ENCODE measurements around the gene GPR18. TPM values are rescaled to one million over a fixed set of nuclear protein-coding genes. Genes with fewer than 3 reads are reported as not detected.
A peak's percentile ranks its signal among the peaks of the same experiment; 100 is the strongest.

Gene GPR18
- total RNA-seq, 1 experiment from 2014 or later = not detected

DNA sequence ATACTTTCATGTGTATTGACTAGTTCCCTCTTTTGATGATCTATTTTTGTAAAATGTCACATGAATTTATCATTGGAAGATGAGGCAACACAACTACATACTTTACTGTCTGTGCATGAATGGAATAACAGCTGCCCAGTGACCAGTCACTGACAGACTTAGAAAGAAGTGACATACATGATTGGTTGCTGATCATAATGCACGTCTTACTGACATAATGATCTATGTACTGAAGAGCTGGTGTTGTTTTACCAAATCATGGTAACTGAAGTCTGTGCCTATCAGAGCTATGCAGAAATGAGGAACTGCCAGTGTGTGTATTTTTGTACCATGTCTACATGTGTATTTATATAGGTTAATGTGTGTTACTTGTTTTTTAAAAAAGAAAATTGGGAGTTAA lies 26.5 kb downstream of the GPR18 start:
- Histone ChIP-seq H2AK5ac (ENCODE audit: insufficient read length, low read length) (no peak overlapping the region), H2BK20ac (ENCODE audit: low read depth, low read length, poor library complexity, severe bottlenecking) (no peak overlapping the region), H4K5ac (ENCODE audit: insufficient read length, low read depth, low read length) (no peak overlapping the region), H3K4me2 (ENCODE audit: insufficient read depth, insufficient read length, low read length) (no peak overlapping the region), H3K79me1 (ENCODE audit: insufficient read depth, low read depth, low read length, poor library complexity, severe bottlenecking) (peaks cover 14% of the 10 kb centered on the region), H4K20me1 (ENCODE audit: control insufficient read depth, insufficient read depth, insufficient read length) (no peaks in the 10 kb centered on the region), H2BK15ac (ENCODE audit: low read depth, low read length) (no peak overlapping the region), H3K9me3 (ENCODE audit: control insufficient read depth, low read depth, low read length) (no peaks in the 10 kb centered on the region), H4K91ac (ENCODE audit: insufficient read length, low read depth, low read length) (no peak overlapping the region), H3K79me2 (ENCODE audit: insufficient read depth, low read length) (peaks cover 14% of the 10 kb centered on the region; the same call in 1 of the 2 replicates), H2BK5ac (ENCODE audit: insufficient read length, low read length) (no peak overlapping the region), H3K27me3 (ENCODE audit: insufficient read depth, low read length) (no peaks in the 10 kb centered on the region), H2AFZ (ENCODE audit: low read length) (no peak overlapping the region), H2BK120ac (ENCODE audit: low read depth, low read length, poor library complexity, severe bottlenecking) (no peak overlapping the region), H3K23me2 (ENCODE audit: insufficient read length, low read depth, low read length, poor library complexity, severe bottlenecking) (no peaks in the 10 kb centered on the region), H4K8ac (replicated peaks; ENCODE audit: insufficient read length, low read depth, low read length) (no peak overlapping the region), H3K18ac (ENCODE audit: insufficient read length, low read depth, low read length) (no peak overlapping the region), H3K4me1 (ENCODE audit: insufficient read depth, low read length) (no peaks in the 10 kb centered on the region; the same call in 1 of the 2 replicates), H3K9ac (ENCODE audit: extremely low read depth, insufficient read length, low read length) (no peak overlapping the region), H3K56ac (ENCODE audit: insufficient read length, low read depth, low read length) (no peak overlapping the region), H3T11ph (ENCODE audit: low read length) (no peak overlapping the region), H3K23ac (ENCODE audit: insufficient read length, low read depth, low read length) (no peak overlapping the region), H2BK12ac (ENCODE audit: insufficient read length, low read depth, low read length) (no peak overlapping the region), H3K27ac (ENCODE audit: insufficient read length, low read depth, low read length) (no peak overlapping the region), H3K14ac (ENCODE audit: insufficient read depth, low read length) (no peak overlapping the region), H3K4ac (ENCODE audit: low read depth, low read length) (no peak overlapping the region)
- no CpG with 5 or more reads among the region's 1 CpG for WGBS (ENCODE audit: extremely low coverage, insufficient read length, low lambda C conversion rate)
- H3K36me3 Mint-ChIP-seq (ENCODE audit: insufficient read depth in 1 of 3, low read depth in 3 of 3) = no peaks in the 10 kb centered on the region; a peak in 1 of 7 replicates
- no peak for DNase-seq
- H3K4me3 Mint-ChIP-seq = no peak overlapping the region
- H3K4me1 Mint-ChIP-seq = peaks cover 6 to 7% of the 10 kb centered on the region in 2 experiments; a peak in 3 of 4 replicates
- TF ChIP-seq, protein P1, sequence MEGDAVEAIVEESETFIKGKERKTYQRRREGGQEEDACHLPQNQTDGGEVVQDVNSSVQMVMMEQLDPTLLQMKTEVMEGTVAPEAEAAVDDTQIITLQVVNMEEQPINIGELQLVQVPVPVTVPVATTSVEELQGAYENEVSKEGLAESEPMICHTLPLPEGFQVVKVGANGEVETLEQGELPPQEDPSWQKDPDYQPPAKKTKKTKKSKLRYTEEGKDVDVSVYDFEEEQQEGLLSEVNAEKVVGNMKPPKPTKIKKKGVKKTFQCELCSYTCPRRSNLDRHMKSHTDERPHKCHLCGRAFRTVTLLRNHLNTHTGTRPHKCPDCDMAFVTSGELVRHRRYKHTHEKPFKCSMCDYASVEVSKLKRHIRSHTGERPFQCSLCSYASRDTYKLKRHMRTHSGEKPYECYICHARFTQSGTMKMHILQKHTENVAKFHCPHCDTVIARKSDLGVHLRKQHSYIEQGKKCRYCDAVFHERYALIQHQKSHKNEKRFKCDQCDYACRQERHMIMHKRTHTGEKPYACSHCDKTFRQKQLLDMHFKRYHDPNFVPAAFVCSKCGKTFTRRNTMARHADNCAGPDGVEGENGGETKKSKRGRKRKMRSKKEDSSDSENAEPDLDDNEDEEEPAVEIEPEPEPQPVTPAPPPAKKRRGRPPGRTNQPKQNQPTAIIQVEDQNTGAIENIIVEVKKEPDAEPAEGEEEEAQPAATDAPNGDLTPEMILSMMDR (conservative IDR thresholded peaks at IDR 0.05) = no peak
- no peaks in the 10 kb centered on the region for H3K9me3 Mint-ChIP-seq
- peak overlapping the region in 1 of 3 experiments; percentile 51; a peak in 1 of 7 replicates for H3K27ac Mint-ChIP-seq
- H3K27me3 Mint-ChIP-seq (ENCODE audit: low read depth) = no peaks in the 10 kb centered on the region

Data from H9 (cell line).